ENCODE data around the gene CASZ1. TPM values are rescaled to one million over a fixed set of nuclear protein-coding genes. Genes with fewer than 3 reads are reported as not detected.

Gene CASZ1
- total RNA-seq, 1 donor from 2014 or later: 18.3 TPM

DNA sequence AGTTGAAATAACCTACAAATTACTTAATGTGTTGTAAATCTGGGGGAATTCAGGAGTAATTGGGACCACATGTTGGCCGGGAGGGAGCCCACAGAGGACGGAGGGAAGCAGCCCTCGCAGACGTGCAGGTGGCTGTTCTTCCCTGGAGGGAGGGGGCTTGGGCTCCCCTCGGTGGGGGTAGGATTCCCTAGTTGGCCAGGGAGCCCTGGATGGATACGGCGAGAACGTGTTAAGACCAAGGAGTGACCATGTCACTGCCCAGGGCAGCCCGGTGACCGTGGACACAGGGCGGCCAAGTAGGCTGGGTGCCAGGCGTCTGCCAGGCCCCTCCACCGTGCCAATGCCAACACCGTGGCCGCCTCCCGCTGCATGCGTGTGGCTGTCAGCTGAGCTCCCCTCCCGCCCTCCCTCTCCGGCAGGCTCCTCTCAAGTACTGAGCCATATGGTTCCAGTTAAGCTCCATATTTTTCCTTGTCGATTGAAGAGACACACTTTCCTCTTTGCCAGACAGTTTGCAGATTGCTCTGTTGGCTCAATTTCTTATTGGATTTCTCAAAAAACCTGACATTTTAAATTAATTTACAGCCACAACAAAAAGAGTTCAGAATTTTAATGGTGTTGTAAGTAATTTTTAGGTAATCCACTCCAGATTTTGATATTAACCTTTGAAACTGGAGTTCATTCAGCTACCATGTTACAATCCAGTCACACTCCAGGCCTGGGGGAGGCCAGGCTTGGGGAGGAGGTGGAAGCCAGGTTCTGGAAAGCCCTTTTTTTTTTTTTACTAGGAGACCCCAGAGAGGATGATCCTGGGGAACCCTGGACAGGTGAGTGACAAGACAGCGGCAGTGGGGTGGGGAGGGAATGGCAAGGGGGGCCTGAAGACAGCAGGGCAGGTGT, 71.2 kb downstream of the CASZ1 start:
- TF ChIP-seq, protein P1, sequence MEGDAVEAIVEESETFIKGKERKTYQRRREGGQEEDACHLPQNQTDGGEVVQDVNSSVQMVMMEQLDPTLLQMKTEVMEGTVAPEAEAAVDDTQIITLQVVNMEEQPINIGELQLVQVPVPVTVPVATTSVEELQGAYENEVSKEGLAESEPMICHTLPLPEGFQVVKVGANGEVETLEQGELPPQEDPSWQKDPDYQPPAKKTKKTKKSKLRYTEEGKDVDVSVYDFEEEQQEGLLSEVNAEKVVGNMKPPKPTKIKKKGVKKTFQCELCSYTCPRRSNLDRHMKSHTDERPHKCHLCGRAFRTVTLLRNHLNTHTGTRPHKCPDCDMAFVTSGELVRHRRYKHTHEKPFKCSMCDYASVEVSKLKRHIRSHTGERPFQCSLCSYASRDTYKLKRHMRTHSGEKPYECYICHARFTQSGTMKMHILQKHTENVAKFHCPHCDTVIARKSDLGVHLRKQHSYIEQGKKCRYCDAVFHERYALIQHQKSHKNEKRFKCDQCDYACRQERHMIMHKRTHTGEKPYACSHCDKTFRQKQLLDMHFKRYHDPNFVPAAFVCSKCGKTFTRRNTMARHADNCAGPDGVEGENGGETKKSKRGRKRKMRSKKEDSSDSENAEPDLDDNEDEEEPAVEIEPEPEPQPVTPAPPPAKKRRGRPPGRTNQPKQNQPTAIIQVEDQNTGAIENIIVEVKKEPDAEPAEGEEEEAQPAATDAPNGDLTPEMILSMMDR (IDR thresholded peaks at IDR 0.05; ENCODE audit: partially characterized antibody, unreplicated experiment): no peak
- Mint-ChIP-seq H3K27ac (ENCODE audit: unreplicated experiment) (peak overlapping the region; percentile 80), H3K36me3 (ENCODE audit: unreplicated experiment) (no peaks in the 10 kb centered on the region), H3K9me3 (ENCODE audit: unreplicated experiment) (peaks cover 7% of the 10 kb centered on the region), H3K27me3 (ENCODE audit: unreplicated experiment) (peaks cover 6% of the 10 kb centered on the region), H3K4me1 (ENCODE audit: low read depth, unreplicated experiment) (peaks cover 22% of the 10 kb centered on the region), H3K4me3 (ENCODE audit: unreplicated experiment) (no peak overlapping the region)
- no peak for DNase-seq

- H3K4me1 Mint-ChIP-seq (ENCODE audit: low read depth, unreplicated experiment): peaks cover 22% of the 10 kb centered on the region
- DNase-seq: no peak
Measured at GRCh38 chr1:10724511-10724910, 71.9 kb downstream of the CASZ1 start.

GRCh38 chr1:10724052-10724494, 72.4 kb downstream of the CASZ1 start:
- DNase-seq: no peak
- TF ChIP-seq, protein P1 (IDR thresholded peaks at IDR 0.05; ENCODE audit: partially characterized antibody, unreplicated experiment): no peak
- peaks cover 22% of the 10 kb centered on the region for H3K4me1 Mint-ChIP-seq (ENCODE audit: low read depth, unreplicated experiment)
- no peaks in the 10 kb centered on the region for H3K36me3 Mint-ChIP-seq (ENCODE audit: unreplicated experiment)
- H3K27me3 Mint-ChIP-seq (ENCODE audit: unreplicated experiment): peaks cover 6% of the 10 kb centered on the region
- peaks cover 7% of the 10 kb centered on the region for H3K9me3 Mint-ChIP-seq (ENCODE audit: unreplicated experiment)
- peak overlapping the region; percentile 38 for H3K4me3 Mint-ChIP-seq (ENCODE audit: unreplicated experiment)
- no peak overlapping the region for H3K27ac Mint-ChIP-seq (ENCODE audit: unreplicated experiment)

More at GRCh38 chr1:10724511-10724910, 71.9 kb downstream of the CASZ1 start:
- H3K27me3 Mint-ChIP-seq (ENCODE audit: unreplicated experiment): peaks cover 6% of the 10 kb centered on the region
- H3K36me3 Mint-ChIP-seq (ENCODE audit: unreplicated experiment): no peaks in the 10 kb centered on the region
- H3K9me3 Mint-ChIP-seq (ENCODE audit: unreplicated experiment): peaks cover 7% of the 10 kb centered on the region
- TF ChIP-seq, protein P1 (IDR thresholded peaks at IDR 0.05; ENCODE audit: partially characterized antibody, unreplicated experiment): no peak
- peak overlapping the region; percentile 80 for H3K27ac Mint-ChIP-seq (ENCODE audit: unreplicated experiment)
- H3K4me3 Mint-ChIP-seq (ENCODE audit: unreplicated experiment): no peak overlapping the region

DNA sequence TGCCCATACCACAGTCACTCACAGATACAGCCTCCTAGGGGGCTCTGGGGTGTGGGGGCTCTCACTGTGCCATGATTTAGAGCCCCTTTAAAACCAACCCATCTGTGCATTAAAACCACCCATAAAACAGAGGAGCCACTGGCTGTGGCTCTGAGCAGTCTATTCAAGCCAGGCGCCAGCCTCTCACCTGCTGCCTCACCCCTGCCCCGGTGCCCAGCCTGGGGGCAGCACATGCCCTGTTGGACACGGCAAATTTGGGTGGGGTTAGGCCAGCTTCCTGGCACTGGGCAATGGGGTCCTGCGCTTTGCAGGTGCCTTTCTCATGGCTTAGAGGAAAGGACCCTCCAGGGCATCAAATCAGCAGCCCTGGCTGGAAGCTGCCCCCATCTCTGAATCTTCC, 73.1 kb downstream of the CASZ1 start:
- Mint-ChIP-seq H3K9me3 (ENCODE audit: unreplicated experiment) (peaks cover 7% of the 10 kb centered on the region), H3K4me1 (ENCODE audit: low read depth, unreplicated experiment) (peaks cover 22% of the 10 kb centered on the region), H3K36me3 (ENCODE audit: unreplicated experiment) (no peaks in the 10 kb centered on the region), H3K4me3 (ENCODE audit: unreplicated experiment) (no peak overlapping the region), H3K27ac (ENCODE audit: unreplicated experiment) (no peak overlapping the region), H3K27me3 (ENCODE audit: unreplicated experiment) (peaks cover 6% of the 10 kb centered on the region)
- no peak for DNase-seq
- TF ChIP-seq, protein P1 (IDR thresholded peaks at IDR 0.05; ENCODE audit: partially characterized antibody, unreplicated experiment): no peak

GRCh38 chr1:10722803-10723202, 73.6 kb downstream of the CASZ1 start:
- Mint-ChIP-seq H3K4me1 (ENCODE audit: low read depth, unreplicated experiment) (peaks cover 21% of the 10 kb centered on the region), H3K36me3 (ENCODE audit: unreplicated experiment) (no peaks in the 10 kb centered on the region), H3K27ac (ENCODE audit: unreplicated experiment) (no peak overlapping the region), H3K9me3 (ENCODE audit: unreplicated experiment) (peaks cover 5% of the 10 kb centered on the region), H3K4me3 (ENCODE audit: unreplicated experiment) (no peak overlapping the region), H3K27me3 (ENCODE audit: unreplicated experiment) (peaks cover 6% of the 10 kb centered on the region)
- DNase-seq: no peak
- TF ChIP-seq, protein P1 (IDR thresholded peaks at IDR 0.05; ENCODE audit: partially characterized antibody, unreplicated experiment): no peak
